Astrocyte of the spinal cord (primary cell): Measurements from ENCODE around the gene OR2J3.
"Not testable (repeated sequence)": the region's sequence is repeated elsewhere in the genome, so short reads cannot be mapped to it uniquely, and the experiment has no call there.

ENCODE experiments used
- DNase-seq: peaks from one replicate; pipeline ENCODE4 v3.0.0; 2011; ENCODE audit warnings: low read depth, low spot score
- H3K4me3 ChIP-seq: 2 replicates; pipeline ENCODE4 v1.5.1; 2011; ENCODE audit warnings: low read depth, mild to moderate bottlenecking, low read length, moderate library complexity
- in situ Hi-C: cut with HindIII; loops from 2 replicates; pipeline ENCODE4 v1.10.0; 2017; ENCODE audit warnings: low sequenced_read_pairs
- TF ChIP-seq, protein P1 (sequence below): IDR thresholded peaks from 2 replicates; pipeline ENCODE4 v1.5.1; 2012; ENCODE audit warnings: low read depth, mild to moderate bottlenecking, low read length, inconsistent platforms

The OR2J3 gene

DNA sequence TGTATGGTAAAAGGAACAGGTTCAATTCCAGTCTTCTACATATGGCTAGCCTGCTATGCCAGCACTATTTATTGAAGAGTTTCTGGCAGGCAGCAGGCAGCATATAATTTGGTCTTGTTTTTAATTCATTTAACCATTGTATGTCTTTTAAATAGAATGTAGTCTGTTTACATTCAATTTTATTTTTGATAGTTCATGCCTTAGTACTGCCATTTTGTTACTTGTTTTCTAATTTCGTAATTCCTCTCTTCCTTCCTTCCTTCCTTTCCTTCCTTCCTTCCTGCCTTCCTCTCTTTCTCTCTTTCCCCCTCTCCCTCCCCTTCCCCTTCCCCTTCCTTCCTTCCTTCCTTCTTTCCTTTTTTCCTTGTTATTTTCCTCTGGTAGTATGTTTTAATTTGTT is 45.2 kb downstream of the OR2J3 start:
- no peak for DNase-seq
- in situ Hi-C loops, result no loop called here
- TF ChIP-seq, protein P1, sequence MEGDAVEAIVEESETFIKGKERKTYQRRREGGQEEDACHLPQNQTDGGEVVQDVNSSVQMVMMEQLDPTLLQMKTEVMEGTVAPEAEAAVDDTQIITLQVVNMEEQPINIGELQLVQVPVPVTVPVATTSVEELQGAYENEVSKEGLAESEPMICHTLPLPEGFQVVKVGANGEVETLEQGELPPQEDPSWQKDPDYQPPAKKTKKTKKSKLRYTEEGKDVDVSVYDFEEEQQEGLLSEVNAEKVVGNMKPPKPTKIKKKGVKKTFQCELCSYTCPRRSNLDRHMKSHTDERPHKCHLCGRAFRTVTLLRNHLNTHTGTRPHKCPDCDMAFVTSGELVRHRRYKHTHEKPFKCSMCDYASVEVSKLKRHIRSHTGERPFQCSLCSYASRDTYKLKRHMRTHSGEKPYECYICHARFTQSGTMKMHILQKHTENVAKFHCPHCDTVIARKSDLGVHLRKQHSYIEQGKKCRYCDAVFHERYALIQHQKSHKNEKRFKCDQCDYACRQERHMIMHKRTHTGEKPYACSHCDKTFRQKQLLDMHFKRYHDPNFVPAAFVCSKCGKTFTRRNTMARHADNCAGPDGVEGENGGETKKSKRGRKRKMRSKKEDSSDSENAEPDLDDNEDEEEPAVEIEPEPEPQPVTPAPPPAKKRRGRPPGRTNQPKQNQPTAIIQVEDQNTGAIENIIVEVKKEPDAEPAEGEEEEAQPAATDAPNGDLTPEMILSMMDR, result no peak
- no peak overlapping the region for H3K4me3 ChIP-seq

DNA sequence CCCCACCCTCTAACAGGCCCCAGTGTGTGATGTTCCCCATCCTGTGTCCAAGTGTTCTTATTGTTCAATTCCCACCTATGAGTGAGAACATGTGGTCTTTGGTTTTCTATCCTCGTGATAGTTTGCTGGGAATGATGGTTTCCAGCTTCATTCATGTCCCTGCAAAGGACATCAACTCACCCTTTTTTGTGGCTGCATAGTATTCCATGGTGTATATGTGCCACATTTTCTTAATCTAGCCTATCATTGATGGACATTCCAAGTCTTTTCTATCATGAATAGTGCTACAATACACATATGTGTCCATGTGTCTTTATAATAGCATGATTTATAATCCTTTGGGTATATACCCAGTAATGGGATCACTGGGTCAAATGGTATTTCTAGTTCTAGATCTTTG is 47.3 kb downstream of the OR2J3 start:
- DNase-seq, in situ Hi-C loops, H3K4me3 ChIP-seq: not testable (repeated sequence)

- H3K4me3 ChIP-seq, DNase-seq, in situ Hi-C loops: not testable (repeated sequence)
These were observed 52.1 kb downstream of the OR2J3 start for GRCh38 chr6:29159922-29160321.
